Parathyroid adenoma (tissue), 2 donors: Measurements from ENCODE around the gene COX19.
A peak's percentile ranks its signal among the peaks of the same experiment; 100 is the strongest.
"Not testable (repeated sequence)": the region's sequence is repeated elsewhere in the genome, so short reads cannot be mapped to it uniquely, and the experiment has no call there.

Source experiments
- H2AFZ ChIP-seq: fragments of 300-600 bp; sonication (generic); one replicate; pipeline ENCODE4 v1.7.0; 2017; ENCODE audit warnings: antibody characterized with exemption, mild to moderate bottlenecking
- H3K27ac ChIP-seq: fragments of 300-600 bp; sonication (generic); one replicate; pipeline ENCODE4 v1.7.0; 2017
- H3K27me3 ChIP-seq: fragments of 300-600 bp; sonication (generic); one replicate; pipeline ENCODE4 v1.7.0; 2017; ENCODE audit warnings: low read length; ENCODE audit not compliant: control insufficient read depth, insufficient read depth
- H3K36me3 ChIP-seq: fragments of 300-600 bp; sonication (generic); one replicate; pipeline ENCODE4 v1.7.0; 2017; ENCODE audit warnings: low read length; ENCODE audit not compliant: control insufficient read depth, insufficient read depth
- H3K4me1 ChIP-seq: fragments of 300-600 bp; sonication (generic); one replicate; pipeline ENCODE4 v1.7.0; 2017; ENCODE audit warnings: control low read depth
- H3K4me2 ChIP-seq: fragments of 300-600 bp; sonication (generic); one replicate; pipeline ENCODE4 v1.7.0; 2017; ENCODE audit warnings: low read length
- H3K4me3 ChIP-seq: fragments of 300-600 bp; sonication (generic); one replicate; pipeline ENCODE4 v1.7.0; 2017; ENCODE audit warnings: low read depth, low read length
- H3K79me2 ChIP-seq: fragments of 300-600 bp; sonication (generic); one replicate; pipeline ENCODE4 v1.7.0; 2017; ENCODE audit warnings: control low read depth
- H3K9ac ChIP-seq: fragments of 300-600 bp; sonication (generic); one replicate; pipeline ENCODE4 v1.7.0; 2017; ENCODE audit warnings: mild to moderate bottlenecking
- H3K9me3 ChIP-seq: fragments of 300-600 bp; sonication (generic); one replicate; pipeline ENCODE4 v1.7.0; 2017; ENCODE audit warnings: low read length; ENCODE audit not compliant: control insufficient read depth
- CTCF ChIP-seq: fragments of 300-600 bp; sonication (generic); IDR thresholded peaks from one replicate; pipeline ENCODE4 v1.7.0; 2017; ENCODE audit warnings: antibody characterized with exemption, mild to moderate bottlenecking
- donor health status: primary hyperparathyroidism.

Gene COX19

GRCh38 chr7:960269-960871, 15.0 kb downstream of the COX19 start:
- Histone ChIP-seq H3K9me3 (no peaks in the 10 kb centered on the region), H3K79me2 (peaks cover 22% of the 10 kb centered on the region), H2AFZ (no peak overlapping the region), H3K36me3 (no peaks in the 10 kb centered on the region), H3K27me3 (no peaks in the 10 kb centered on the region), H3K9ac (no peak overlapping the region), H3K4me1 (peaks cover 21% of the 10 kb centered on the region), H3K27ac (peak overlapping the region; percentile 78), H3K4me2 (no peak overlapping the region), H3K4me3 (no peak overlapping the region)
- TF ChIP-seq CTCF, result no peak

GRCh38 chr7:959740-960139, 15.6 kb downstream of the COX19 start:
- H3K27ac ChIP-seq, H3K4me2 ChIP-seq, H3K9me3 ChIP-seq, H3K9ac ChIP-seq, H3K4me3 ChIP-seq, H2AFZ ChIP-seq, H3K36me3 ChIP-seq, H3K27me3 ChIP-seq: not testable (repeated sequence)
- Histone ChIP-seq H3K4me1 (peaks cover 21% of the 10 kb centered on the region), H3K79me2 (peaks cover 22% of the 10 kb centered on the region)

GRCh38 chr7:959271-959670, 16.1 kb downstream of the COX19 start:
- no peak overlapping the region for H3K4me3 ChIP-seq
- H2AFZ ChIP-seq, result no peak overlapping the region
- H3K9ac ChIP-seq, result no peak overlapping the region
- H3K9me3 ChIP-seq, result no peaks in the 10 kb centered on the region
- H3K27me3 ChIP-seq, result no peaks in the 10 kb centered on the region
- no peaks in the 10 kb centered on the region for H3K36me3 ChIP-seq
- TF ChIP-seq CTCF, result no peak
- H3K4me2 ChIP-seq, result no peak overlapping the region
- peaks cover 21% of the 10 kb centered on the region for H3K4me1 ChIP-seq
- H3K79me2 ChIP-seq, result peaks cover 22% of the 10 kb centered on the region
- no peak overlapping the region for H3K27ac ChIP-seq

- H3K4me1 ChIP-seq, result peaks cover 20% of the 10 kb centered on the region
- H3K27ac ChIP-seq, result no peak overlapping the region
- H2AFZ ChIP-seq, result no peak overlapping the region
- H3K4me2 ChIP-seq, result no peak overlapping the region
- peaks cover 19% of the 10 kb centered on the region for H3K79me2 ChIP-seq
- H3K4me3 ChIP-seq, result no peak overlapping the region
- H3K9ac ChIP-seq, result no peak overlapping the region
- no peak for TF ChIP-seq CTCF
- no peaks in the 10 kb centered on the region for H3K27me3 ChIP-seq
- H3K36me3 ChIP-seq, result no peaks in the 10 kb centered on the region
- H3K9me3 ChIP-seq, result no peaks in the 10 kb centered on the region
Observed at GRCh38 chr7:958221-959200, 16.8 kb downstream of the COX19 start.

- Histone ChIP-seq H2AFZ (no peak overlapping the region), H3K9me3 (no peaks in the 10 kb centered on the region), H3K79me2 (peaks cover 20% of the 10 kb centered on the region), H3K4me1 (peaks cover 28% of the 10 kb centered on the region), H3K4me3 (no peak overlapping the region), H3K36me3 (no peaks in the 10 kb centered on the region), H3K27me3 (no peaks in the 10 kb centered on the region), H3K27ac (no peak overlapping the region), H3K9ac (no peak overlapping the region), H3K4me2 (no peak overlapping the region)
- no peak for TF ChIP-seq CTCF
Observed at GRCh38 chr7:957418-958220, 17.7 kb downstream of the COX19 start.
